Panc1 (cell line): Measurements from ENCODE around the gene CFAP97. TPM values are rescaled to one million over a fixed set of nuclear protein-coding genes. Genes with fewer than 3 reads are reported as not detected.

Source experiments
- ATAC-seq: fragments of 200-7000 bp; cut with Tn5 transposase; 2 replicates; pipeline ENCODE4 v1.9.1; 2020; ENCODE audit warnings: mild to moderate bottlenecking, moderate library complexity
- BruUV-seq: library from RNA; stranded (reverse); fragments of 400-500 nt; replicated peaks from 2 replicates; lab custom pipeline; 2021; lab: Mats Ljungman, UMichigan
- CTCF ChIA-PET: fragments of 300-600 bp; sonication (Branson Sonifier 250); formaldehyde crosslinking; loops from one replicate; lab custom pipeline; 2022; ENCODE audit warnings: antibody characterized with exemption; lab: Charles Lee
- POLR2A ChIA-PET: fragments of 300-600 bp; sonication (Branson Sonifier 250); formaldehyde crosslinking; loops from one replicate; lab custom pipeline; 2022; ENCODE audit warnings: antibody characterized with exemption; lab: Charles Lee
- DNase-seq: peaks from one replicate; pipeline ENCODE4 v3.0.0-alpha.2; 2010; ENCODE audit warnings: low read depth, low spot score
- H3K27ac ChIP-seq: 2 replicates; pipeline ENCODE4 v1.5.1; 2011; ENCODE audit warnings: mild to moderate bottlenecking, low read length, inconsistent platforms
- H3K27me3 ChIP-seq: fragments of 200-500 bp; sonication (Bioruptor generic); 2 replicates; pipeline ENCODE4 v1.6.0; 2014; ENCODE audit warnings: low read length, inconsistent platforms; ENCODE audit not compliant: control insufficient read depth, insufficient read depth
- H3K36me3 ChIP-seq: fragments of 200-500 bp; sonication (Bioruptor generic); 2 replicates; pipeline ENCODE4 v1.5.1; 2014; ENCODE audit warnings: inconsistent platforms, mild to moderate bottlenecking, low read length, moderate library complexity; ENCODE audit not compliant: control insufficient read depth, insufficient read depth
- H3K4me1 ChIP-seq: 2 replicates; pipeline ENCODE4 v1.5.1; 2011; ENCODE audit warnings: inconsistent platforms, mild to moderate bottlenecking, low read length, moderate library complexity; ENCODE audit not compliant: control insufficient read depth, insufficient read depth
- H3K4me3 ChIP-seq, 2 experiments: 2 replicates each; pipeline ENCODE4 v1.5.1; 2011 to 2012; ENCODE audit warnings: low read depth in 2 of 2, low read length in 2 of 2, mild to moderate bottlenecking in 2 of 2, inconsistent platforms in 1 of 2, moderate library complexity in 1 of 2
- H3K9me3 ChIP-seq: fragments of 200-500 bp; sonication (Bioruptor generic); 2 replicates; pipeline ENCODE4 v1.5.1; 2014; ENCODE audit warnings: low read depth, mild to moderate bottlenecking, inconsistent platforms, low read length, moderate library complexity; ENCODE audit not compliant: control insufficient read depth, insufficient read depth
- POLR2AphosphoS5 ChIP-seq: IDR thresholded peaks from 2 replicates; pipeline ENCODE4 v1.6.1; 2012; ENCODE audit warnings: mild to moderate bottlenecking, low read depth, low read length, moderate library complexity
- SIN3A ChIP-seq: IDR thresholded peaks from 2 replicates; pipeline ENCODE4 v1.6.1; 2012; ENCODE audit warnings: low read depth, mild to moderate bottlenecking, low read length, moderate library complexity, borderline replicate concordance; ENCODE audit not compliant: insufficient read depth
- TCF7L2 ChIP-seq: IDR thresholded peaks from 2 replicates; pipeline ENCODE4 v1.6.1; 2011; ENCODE audit warnings: mild to moderate bottlenecking, low read depth, low read length, inconsistent platforms
- in situ Hi-C: cut with HindIII; loops from 2 replicates; pipeline ENCODE4 v1.10.0; 2016; ENCODE audit warnings: low sequenced_read_pairs, low pct_unique_long_range_greater_than_20kb
- intact Hi-C: fragments of 100-400 bp; cut with micrococcal nuclease; formaldehyde crosslinking; loops from one replicate; pipeline ENCODE4 v1.10.0; 2022; ENCODE audit not compliant: unreplicated experiment
- total RNA-seq: library from RNA; stranded (reverse); gene quantifications from one replicate; pipeline ENCODE4 v1.2.1, GENCODE V29; 2021; ENCODE audit not compliant: unreplicated experiment
- TF ChIP-seq, protein P1 (sequence below), 2 experiments: IDR thresholded peaks; 2 replicates each; pipeline ENCODE4 v1.6.1; 2011 to 2012; ENCODE audit warnings: low read depth in 2 of 2, control low read depth in 1 of 2, low read length in 1 of 2, mild to moderate bottlenecking in 1 of 2, moderate library complexity in 1 of 2; ENCODE audit not compliant: insufficient read depth in 1 of 2
- TF ChIP-seq, protein P2 (sequence below): fragments of 450-650 bp; IDR thresholded peaks from 2 replicates; pipeline ENCODE4 v1.5.1; 2017; ENCODE audit warnings: mild to moderate bottlenecking

Gene CFAP97
- total RNA-seq, 1 experiment from 2014 or later = 39.0 TPM

DNA sequence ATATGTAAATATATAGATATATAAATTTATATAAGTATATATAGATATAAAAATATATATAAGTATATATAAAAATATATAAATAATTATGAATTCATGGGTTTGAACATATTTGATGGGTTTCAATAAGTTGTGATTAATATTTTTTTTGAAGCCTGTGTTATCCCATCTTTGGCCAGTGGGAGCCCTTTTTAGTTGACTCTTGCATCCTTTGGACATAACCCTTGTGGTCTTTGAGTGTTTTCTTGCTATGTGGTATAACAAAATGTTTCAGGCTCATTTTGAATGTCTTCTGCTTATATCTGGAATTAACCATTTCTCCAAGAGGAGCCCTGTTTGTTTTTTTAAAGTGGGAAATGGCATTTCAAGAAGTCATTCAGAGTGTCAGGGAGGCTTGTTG lies 20.8 kb upstream of the CFAP97 start:
- intact Hi-C loops = no loop called here
- Histone ChIP-seq H3K27ac (no peak overlapping the region), H3K4me1 (no peaks in the 10 kb centered on the region), H3K36me3 (no peaks in the 10 kb centered on the region), H3K27me3 (no peaks in the 10 kb centered on the region), H3K4me3 (no peak overlapping the region), H3K9me3 (no peaks in the 10 kb centered on the region)
- BruUV-seq = no TSS peak
- no peak for DNase-seq
- ChIA-PET POLR2A (no interaction called here), CTCF (no interaction called here)
- ATAC-seq = no peak
- in situ Hi-C loops = no loop called here
- TF ChIP-seq SIN3A (no peak), POLR2AphosphoS5 (no peak), TCF7L2 (no peak)
- TF ChIP-seq, protein P1, sequence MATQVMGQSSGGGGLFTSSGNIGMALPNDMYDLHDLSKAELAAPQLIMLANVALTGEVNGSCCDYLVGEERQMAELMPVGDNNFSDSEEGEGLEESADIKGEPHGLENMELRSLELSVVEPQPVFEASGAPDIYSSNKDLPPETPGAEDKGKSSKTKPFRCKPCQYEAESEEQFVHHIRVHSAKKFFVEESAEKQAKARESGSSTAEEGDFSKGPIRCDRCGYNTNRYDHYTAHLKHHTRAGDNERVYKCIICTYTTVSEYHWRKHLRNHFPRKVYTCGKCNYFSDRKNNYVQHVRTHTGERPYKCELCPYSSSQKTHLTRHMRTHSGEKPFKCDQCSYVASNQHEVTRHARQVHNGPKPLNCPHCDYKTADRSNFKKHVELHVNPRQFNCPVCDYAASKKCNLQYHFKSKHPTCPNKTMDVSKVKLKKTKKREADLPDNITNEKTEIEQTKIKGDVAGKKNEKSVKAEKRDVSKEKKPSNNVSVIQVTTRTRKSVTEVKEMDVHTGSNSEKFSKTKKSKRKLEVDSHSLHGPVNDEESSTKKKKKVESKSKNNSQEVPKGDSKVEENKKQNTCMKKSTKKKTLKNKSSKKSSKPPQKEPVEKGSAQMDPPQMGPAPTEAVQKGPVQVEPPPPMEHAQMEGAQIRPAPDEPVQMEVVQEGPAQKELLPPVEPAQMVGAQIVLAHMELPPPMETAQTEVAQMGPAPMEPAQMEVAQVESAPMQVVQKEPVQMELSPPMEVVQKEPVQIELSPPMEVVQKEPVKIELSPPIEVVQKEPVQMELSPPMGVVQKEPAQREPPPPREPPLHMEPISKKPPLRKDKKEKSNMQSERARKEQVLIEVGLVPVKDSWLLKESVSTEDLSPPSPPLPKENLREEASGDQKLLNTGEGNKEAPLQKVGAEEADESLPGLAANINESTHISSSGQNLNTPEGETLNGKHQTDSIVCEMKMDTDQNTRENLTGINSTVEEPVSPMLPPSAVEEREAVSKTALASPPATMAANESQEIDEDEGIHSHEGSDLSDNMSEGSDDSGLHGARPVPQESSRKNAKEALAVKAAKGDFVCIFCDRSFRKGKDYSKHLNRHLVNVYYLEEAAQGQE (IDR thresholded peaks at IDR 0.05; ENCODE audit: insufficient read depth in 1 of 2, low read depth in 2 of 2, low read length in 1 of 2) = no peak
- TF ChIP-seq, protein P2, sequence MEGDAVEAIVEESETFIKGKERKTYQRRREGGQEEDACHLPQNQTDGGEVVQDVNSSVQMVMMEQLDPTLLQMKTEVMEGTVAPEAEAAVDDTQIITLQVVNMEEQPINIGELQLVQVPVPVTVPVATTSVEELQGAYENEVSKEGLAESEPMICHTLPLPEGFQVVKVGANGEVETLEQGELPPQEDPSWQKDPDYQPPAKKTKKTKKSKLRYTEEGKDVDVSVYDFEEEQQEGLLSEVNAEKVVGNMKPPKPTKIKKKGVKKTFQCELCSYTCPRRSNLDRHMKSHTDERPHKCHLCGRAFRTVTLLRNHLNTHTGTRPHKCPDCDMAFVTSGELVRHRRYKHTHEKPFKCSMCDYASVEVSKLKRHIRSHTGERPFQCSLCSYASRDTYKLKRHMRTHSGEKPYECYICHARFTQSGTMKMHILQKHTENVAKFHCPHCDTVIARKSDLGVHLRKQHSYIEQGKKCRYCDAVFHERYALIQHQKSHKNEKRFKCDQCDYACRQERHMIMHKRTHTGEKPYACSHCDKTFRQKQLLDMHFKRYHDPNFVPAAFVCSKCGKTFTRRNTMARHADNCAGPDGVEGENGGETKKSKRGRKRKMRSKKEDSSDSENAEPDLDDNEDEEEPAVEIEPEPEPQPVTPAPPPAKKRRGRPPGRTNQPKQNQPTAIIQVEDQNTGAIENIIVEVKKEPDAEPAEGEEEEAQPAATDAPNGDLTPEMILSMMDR = no peak

DNA sequence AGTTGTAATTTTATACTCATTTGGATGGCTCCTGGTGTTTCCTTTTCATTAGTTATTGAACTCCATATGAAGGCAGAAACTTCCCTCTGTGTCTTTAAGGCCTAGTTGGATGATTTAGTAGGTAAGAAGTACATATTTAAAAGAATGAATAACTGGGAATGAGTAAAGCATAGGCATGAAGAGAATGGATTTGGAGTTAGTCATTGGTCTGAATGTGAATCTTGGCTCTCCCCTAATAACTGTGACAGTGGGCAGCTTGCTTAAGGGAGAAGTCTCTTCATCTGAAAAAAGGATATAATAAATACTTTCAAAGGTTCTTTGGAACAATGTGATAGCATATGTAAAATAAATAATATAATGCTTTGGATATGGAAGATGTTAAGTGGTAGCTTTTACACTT lies 18.8 kb upstream of the CFAP97 start:
- intact Hi-C loops = no loop called here
- H3K4me1 ChIP-seq = no peaks in the 10 kb centered on the region
- H3K9me3 ChIP-seq = no peaks in the 10 kb centered on the region
- no peaks in the 10 kb centered on the region for H3K27me3 ChIP-seq
- in situ Hi-C loops = no loop called here
- no peak overlapping the region for H3K4me3 ChIP-seq
- BruUV-seq = no TSS peak
- ChIA-PET POLR2A (no interaction called here), CTCF (no interaction called here)
- TF ChIP-seq TCF7L2 (no peak), SIN3A (no peak), POLR2AphosphoS5 (no peak)
- TF ChIP-seq, protein P2 = no peak
- TF ChIP-seq, protein P1 (IDR thresholded peaks at IDR 0.05; ENCODE audit: insufficient read depth in 1 of 2, low read depth in 2 of 2, low read length in 1 of 2) = no peak
- ATAC-seq = no peak
- no peak for DNase-seq
- no peak overlapping the region for H3K27ac ChIP-seq
- H3K36me3 ChIP-seq = no peaks in the 10 kb centered on the region
